ENCODE data around the gene DLGAP1. TPM values are rescaled to one million over a fixed set of nuclear protein-coding genes. Genes with fewer than 3 reads are reported as not detected.

The DLGAP1 gene
- polyA plus RNA-seq, 1 of the 3 experiments (the other 2 are of a cell fraction) = not detected

DNA sequence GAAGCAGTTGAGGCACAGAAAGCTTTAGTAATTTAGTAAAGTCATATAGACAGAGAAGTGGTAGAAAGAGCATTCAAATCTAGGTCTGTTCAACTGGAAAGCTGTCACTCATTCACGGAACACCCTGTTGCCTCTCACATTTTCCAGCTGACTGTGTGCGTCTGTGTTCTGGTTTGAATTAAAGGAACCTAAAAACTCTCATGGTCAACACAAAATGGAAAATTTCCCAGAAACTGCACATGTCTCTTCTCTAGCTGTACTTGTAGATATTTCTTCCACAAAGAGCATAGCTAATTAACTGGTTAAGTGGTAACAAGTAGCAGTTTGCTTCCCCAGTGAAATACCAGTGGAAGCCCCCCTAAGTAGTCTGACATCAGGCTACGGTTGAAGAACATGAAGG, 614.3 kb downstream of the DLGAP1 start:
- Histone ChIP-seq H3K9me2 (no peaks in the 10 kb centered on the region), H3F3A (replicated peaks; ENCODE audit: insufficient read depth) (no peaks in the 10 kb centered on the region), H3K79me2 (ENCODE audit: insufficient read depth) (no peaks in the 10 kb centered on the region), H3K27ac (ENCODE audit: low read depth in 2 of 2, low read length in 1 of 2) (no peak overlapping the region), H3K36me3 (replicated peaks in 1 of 2; ENCODE audit: control insufficient read depth in 1 of 2, insufficient read depth in 2 of 2, low read length in 1 of 2) (no peaks in the 10 kb centered on the region), H3K9ac (no peak overlapping the region), H3K4me2 (no peak overlapping the region), H4K20me1 (ENCODE audit: insufficient read depth) (no peaks in the 10 kb centered on the region), H2AFZ (ENCODE audit: low read depth) (no peak overlapping the region), H3K27me3 (ENCODE audit: insufficient read depth) (peaks cover 7% of the 10 kb centered on the region), H3K9me3 (no peaks in the 10 kb centered on the region), H3K4me1 (ENCODE audit: control insufficient read depth in 1 of 2, insufficient read depth in 2 of 2, low read depth in 1 of 2, low read length in 1 of 2) (peaks cover 0 to 2% of the 10 kb centered on the region in 2 experiments; a peak in 1 of 4 replicates), H3K4me3 (ENCODE audit: low read depth in 2 of 2, low read length in 1 of 2) (no peak overlapping the region)
- TF ChIP-seq TCF12 (IDR thresholded peaks at IDR 0.05) = no peak
- ChIA-PET POLR2A (no interaction called here), CTCF (no interaction called here)
- DNase-seq = no peak
- WGBS (ENCODE audit: low lambda C conversion rate) = 6% methylated on average over 3 of the region's 3 CpGs

DNA sequence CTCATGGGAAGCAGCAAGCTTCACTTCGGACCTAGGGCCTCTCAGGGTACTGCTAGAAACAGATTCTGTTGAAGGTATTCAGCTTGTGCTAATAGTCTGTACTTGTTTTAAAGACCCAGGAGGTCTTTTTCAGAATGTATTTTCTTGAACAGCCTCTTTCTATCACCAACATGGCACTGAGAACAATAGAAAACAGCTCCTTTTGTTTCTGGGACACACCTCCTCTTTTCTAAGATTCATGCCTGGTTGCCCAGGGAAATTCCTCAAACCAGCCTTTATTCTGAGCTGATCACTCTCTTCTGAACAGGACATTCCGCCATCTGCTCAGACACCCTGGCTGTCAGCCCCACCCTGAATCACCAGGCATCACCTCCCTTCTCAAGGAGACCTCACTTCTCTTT, 615.5 kb downstream of the DLGAP1 start:
- no peaks in the 10 kb centered on the region for H3F3A ChIP-seq (replicated peaks; ENCODE audit: insufficient read depth)
- H3K4me1 ChIP-seq (ENCODE audit: control insufficient read depth in 1 of 2, insufficient read depth in 2 of 2, low read depth in 1 of 2, low read length in 1 of 2) = peaks cover 0 to 6% of the 10 kb centered on the region in 2 experiments; a peak in 1 of 4 replicates
- TF ChIP-seq, protein P1, sequence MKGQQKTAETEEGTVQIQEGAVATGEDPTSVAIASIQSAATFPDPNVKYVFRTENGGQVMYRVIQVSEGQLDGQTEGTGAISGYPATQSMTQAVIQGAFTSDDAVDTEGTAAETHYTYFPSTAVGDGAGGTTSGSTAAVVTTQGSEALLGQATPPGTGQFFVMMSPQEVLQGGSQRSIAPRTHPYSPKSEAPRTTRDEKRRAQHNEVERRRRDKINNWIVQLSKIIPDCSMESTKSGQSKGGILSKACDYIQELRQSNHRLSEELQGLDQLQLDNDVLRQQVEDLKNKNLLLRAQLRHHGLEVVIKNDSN (IDR thresholded peaks at IDR 0.05; ENCODE audit: borderline replicate concordance, low read depth) = no peak
- TF ChIP-seq YY1 (IDR thresholded peaks at IDR 0.05; ENCODE audit: low read depth) (no peak), JUND (IDR thresholded peaks at IDR 0.05) (no peak), GATA2 (CRISPR knock-in tag; IDR thresholded peaks at IDR 0.05) (no peak), FOSL2 (IDR thresholded peaks at IDR 0.05; ENCODE audit: borderline replicate concordance, low read depth) (no peak), MXI1 (IDR thresholded peaks at IDR 0.05; ENCODE audit: low read depth, low read length) (no peak)
- TF ChIP-seq, protein P2, sequence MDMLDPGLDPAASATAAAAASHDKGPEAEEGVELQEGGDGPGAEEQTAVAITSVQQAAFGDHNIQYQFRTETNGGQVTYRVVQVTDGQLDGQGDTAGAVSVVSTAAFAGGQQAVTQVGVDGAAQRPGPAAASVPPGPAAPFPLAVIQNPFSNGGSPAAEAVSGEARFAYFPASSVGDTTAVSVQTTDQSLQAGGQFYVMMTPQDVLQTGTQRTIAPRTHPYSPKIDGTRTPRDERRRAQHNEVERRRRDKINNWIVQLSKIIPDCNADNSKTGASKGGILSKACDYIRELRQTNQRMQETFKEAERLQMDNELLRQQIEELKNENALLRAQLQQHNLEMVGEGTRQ (IDR thresholded peaks at IDR 0.05; ENCODE audit: borderline replicate concordance, low read depth, low read length) = no peak
- no peaks in the 10 kb centered on the region for H3K79me2 ChIP-seq (ENCODE audit: insufficient read depth)
- H3K27ac ChIP-seq (ENCODE audit: low read depth in 2 of 2, low read length in 1 of 2) = no peak overlapping the region
- no peak for DNase-seq
- no peak overlapping the region for H3K4me2 ChIP-seq
- POLR2A ChIA-PET = no interaction called here
- no peak overlapping the region for H3K9ac ChIP-seq
- H4K20me1 ChIP-seq (ENCODE audit: insufficient read depth) = no peaks in the 10 kb centered on the region
- H3K27me3 ChIP-seq (ENCODE audit: insufficient read depth) = peaks cover 7% of the 10 kb centered on the region
- no peaks in the 10 kb centered on the region for H3K9me2 ChIP-seq
- no peaks in the 10 kb centered on the region for H3K36me3 ChIP-seq (replicated peaks in 1 of 2; ENCODE audit: control insufficient read depth in 1 of 2, insufficient read depth in 2 of 2, low read length in 1 of 2)
- WGBS (ENCODE audit: low lambda C conversion rate) = 13% methylated on average over 2 of the region's 2 CpGs
- no peaks in the 10 kb centered on the region for H3K9me3 ChIP-seq
- H3K4me3 ChIP-seq (ENCODE audit: low read depth in 2 of 2, low read length in 1 of 2) = no peak overlapping the region
- no peak overlapping the region for H2AFZ ChIP-seq (ENCODE audit: low read depth)
- CTCF ChIA-PET = interaction anchor here (1.1 kb wide), 1 partner anchor 159 kb away, joined by 4 read pairs; no protein-coding TSS in a partner anchor

DNA sequence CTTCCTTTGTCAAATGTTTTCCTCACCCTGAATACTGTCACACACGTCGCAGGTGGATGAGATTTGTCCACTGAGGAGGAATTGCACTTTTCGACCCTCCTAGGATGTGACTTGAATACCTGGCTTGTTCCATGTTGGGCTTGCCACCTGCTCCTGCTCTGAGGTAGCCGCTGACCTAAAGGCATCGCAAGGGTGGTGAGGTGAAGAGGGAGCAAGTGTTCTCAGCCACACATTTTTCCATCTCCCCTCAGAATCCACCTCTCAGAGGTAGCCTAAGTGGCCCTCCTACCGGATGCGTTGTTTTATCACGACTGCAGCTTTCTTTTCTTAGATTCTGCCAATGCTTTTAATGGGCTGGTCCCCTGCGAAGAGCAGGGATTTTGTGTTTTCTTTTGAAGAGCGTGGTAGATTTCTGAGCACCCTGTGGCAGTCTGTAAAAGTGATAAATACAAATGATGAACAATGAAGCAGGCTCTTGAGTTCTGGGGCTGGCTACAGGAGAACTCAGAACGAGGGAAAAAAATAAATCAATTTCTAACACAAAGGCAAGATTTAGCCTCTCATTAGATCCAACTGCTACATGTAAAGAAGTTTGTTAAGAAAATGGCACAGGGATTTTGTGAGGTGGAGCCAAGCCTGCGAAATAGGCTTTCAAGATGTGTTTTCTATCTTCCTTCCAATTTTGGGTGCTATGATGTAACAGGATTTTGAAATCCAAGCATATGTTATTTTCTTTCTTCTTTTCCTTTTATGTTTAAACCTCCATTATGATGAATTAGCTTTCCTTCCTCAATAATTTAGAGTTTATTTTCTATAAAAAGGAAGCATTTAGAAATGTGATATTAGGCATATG, 618.4 kb downstream of the DLGAP1 start:
- CTCF ChIA-PET = no interaction called here
- Histone ChIP-seq H2AFZ (ENCODE audit: low read depth) (no peak overlapping the region), H3K79me2 (ENCODE audit: insufficient read depth) (no peaks in the 10 kb centered on the region), H3K9ac (no peak overlapping the region), H3K4me2 (no peak overlapping the region), H3K4me3 (ENCODE audit: low read depth in 2 of 2, low read length in 1 of 2) (no peak overlapping the region), H3K4me1 (ENCODE audit: control insufficient read depth in 1 of 2, insufficient read depth in 2 of 2, low read depth in 1 of 2, low read length in 1 of 2) (peaks cover 0 to 6% of the 10 kb centered on the region in 2 experiments; a peak in 1 of 4 replicates), H4K20me1 (ENCODE audit: insufficient read depth) (no peaks in the 10 kb centered on the region), H3K27ac (ENCODE audit: low read depth in 2 of 2, low read length in 1 of 2) (no peak overlapping the region), H3F3A (replicated peaks; ENCODE audit: insufficient read depth) (no peaks in the 10 kb centered on the region), H3K9me3 (no peaks in the 10 kb centered on the region), H3K27me3 (ENCODE audit: insufficient read depth) (peaks cover 7% of the 10 kb centered on the region; the same call in 1 of the 2 replicates), H3K9me2 (no peaks in the 10 kb centered on the region), H3K36me3 (replicated peaks in 1 of 2; ENCODE audit: control insufficient read depth in 1 of 2, insufficient read depth in 2 of 2, low read length in 1 of 2) (no peaks in the 10 kb centered on the region)
- POLR2A ChIA-PET = no interaction called here
- TF ChIP-seq, protein P3, sequence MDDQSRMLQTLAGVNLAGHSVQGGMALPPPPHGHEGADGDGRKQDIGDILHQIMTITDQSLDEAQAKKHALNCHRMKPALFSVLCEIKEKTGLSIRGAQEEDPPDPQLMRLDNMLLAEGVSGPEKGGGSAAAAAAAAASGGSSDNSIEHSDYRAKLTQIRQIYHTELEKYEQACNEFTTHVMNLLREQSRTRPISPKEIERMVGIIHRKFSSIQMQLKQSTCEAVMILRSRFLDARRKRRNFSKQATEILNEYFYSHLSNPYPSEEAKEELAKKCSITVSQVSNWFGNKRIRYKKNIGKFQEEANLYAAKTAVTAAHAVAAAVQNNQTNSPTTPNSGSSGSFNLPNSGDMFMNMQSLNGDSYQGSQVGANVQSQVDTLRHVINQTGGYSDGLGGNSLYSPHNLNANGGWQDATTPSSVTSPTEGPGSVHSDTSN (IDR thresholded peaks at IDR 0.05) = no peak
- no peak for TF ChIP-seq POLR2AphosphoS5 (IDR thresholded peaks at IDR 0.05; ENCODE audit: low read depth, low read length)
- TF ChIP-seq ELF1 (IDR thresholded peaks at IDR 0.05) = no peak
- TF ChIP-seq, protein P1 (IDR thresholded peaks at IDR 0.05; ENCODE audit: borderline replicate concordance, low read depth) = no peak
- no peak for TF ChIP-seq JUND (IDR thresholded peaks at IDR 0.05)
- no peak for TF ChIP-seq RXRA (IDR thresholded peaks at IDR 0.05; ENCODE audit: borderline replicate concordance, low read depth)
- no peak for TF ChIP-seq RCOR1 (IDR thresholded peaks at IDR 0.05; ENCODE audit: low read length)
- TF ChIP-seq, protein P4, sequence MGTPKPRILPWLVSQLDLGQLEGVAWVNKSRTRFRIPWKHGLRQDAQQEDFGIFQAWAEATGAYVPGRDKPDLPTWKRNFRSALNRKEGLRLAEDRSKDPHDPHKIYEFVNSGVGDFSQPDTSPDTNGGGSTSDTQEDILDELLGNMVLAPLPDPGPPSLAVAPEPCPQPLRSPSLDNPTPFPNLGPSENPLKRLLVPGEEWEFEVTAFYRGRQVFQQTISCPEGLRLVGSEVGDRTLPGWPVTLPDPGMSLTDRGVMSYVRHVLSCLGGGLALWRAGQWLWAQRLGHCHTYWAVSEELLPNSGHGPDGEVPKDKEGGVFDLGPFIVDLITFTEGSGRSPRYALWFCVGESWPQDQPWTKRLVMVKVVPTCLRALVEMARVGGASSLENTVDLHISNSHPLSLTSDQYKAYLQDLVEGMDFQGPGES (IDR thresholded peaks at IDR 0.05; ENCODE audit: low read depth, low read length) = no peak
- DNase-seq = no peak
- 30% methylated on average over 12 of the region's 12 CpGs for WGBS (ENCODE audit: low lambda C conversion rate)
